NT2/D1 (cell line): ENCODE measurements around the gene SLC12A1.

ENCODE experiments used
- DNase-seq: peaks from one replicate; pipeline ENCODE4 v3.0.0-alpha.2; 2011; ENCODE audit warnings: low read depth, low spot score
- H3K27me3 ChIP-seq: 2 replicates; pipeline ENCODE4 v1.6.0; 2011; ENCODE audit warnings: mild to moderate bottlenecking; ENCODE audit not compliant: insufficient read length, insufficient read depth
- H3K36me3 ChIP-seq: 2 replicates; pipeline ENCODE4 v1.6.1; 2011; ENCODE audit warnings: mild to moderate bottlenecking, low read length, mixed read lengths; ENCODE audit not compliant: insufficient read depth, insufficient read length
- H3K4me1 ChIP-seq: 2 replicates; pipeline ENCODE4 v1.5.1; 2011; ENCODE audit not compliant: insufficient read depth, insufficient read length
- H3K4me3 ChIP-seq: 2 replicates; pipeline ENCODE4 v1.5.1; 2011; ENCODE audit warnings: low read depth; ENCODE audit not compliant: insufficient read length
- H3K9ac ChIP-seq: 2 replicates; pipeline ENCODE4 v1.6.0; 2011; ENCODE audit warnings: low read depth; ENCODE audit not compliant: insufficient read length
- H3K9me3 ChIP-seq: 2 replicates; pipeline ENCODE4 v1.5.1; 2011; ENCODE audit warnings: mild to moderate bottlenecking, low read length; ENCODE audit not compliant: insufficient read depth
- SUZ12 ChIP-seq: IDR thresholded peaks from 2 replicates; pipeline ENCODE4 v1.6.1; 2011; ENCODE audit not compliant: insufficient read length, insufficient read depth; ENCODE audit errors: extremely low read depth
- YY1 ChIP-seq: IDR thresholded peaks from 2 replicates; pipeline ENCODE4 v1.6.1; 2011; ENCODE audit not compliant: insufficient read length, insufficient read depth
- ZNF274 ChIP-seq: IDR thresholded peaks from 2 replicates; pipeline ENCODE4 v1.6.1; 2011; ENCODE audit warnings: mild to moderate bottlenecking, low read depth, low read length

Gene SLC12A1

GRCh38 chr15:48177766-48178647 lies 28.1 kb upstream of the SLC12A1 start, which contains the start of gene MYEF2:
TSS of gene MYEF2 (minus strand) at chr15:48178295. CDS start at chr15:48178237, 58 bp downstream.
- no peak for TF ChIP-seq ZNF274
- TF ChIP-seq YY1 = peak; percentile 46
- Histone ChIP-seq H3K4me3 (peak within 1 kb of the TSS; percentile 59), H3K36me3 (no peaks in the 10 kb centered on the region), H3K9me3 (no peaks in the 10 kb centered on the region), H3K9ac (peak within 1 kb of the TSS; percentile 82), H3K27me3 (no peaks in the 10 kb centered on the region), H3K4me1 (no peaks in the 10 kb centered on the region)
- DNase-seq = peak; percentile 72

GRCh38 chr15:48178648-48178931 lies 27.5 kb upstream of the SLC12A1 start:
- peak overlapping the region; percentile 64 for H3K9ac ChIP-seq
- no peak for DNase-seq
- TF ChIP-seq YY1 = no peak
- TF ChIP-seq ZNF274 = no peak
- no peak for TF ChIP-seq SUZ12
- H3K4me1 ChIP-seq = no peaks in the 10 kb centered on the region
- no peaks in the 10 kb centered on the region for H3K9me3 ChIP-seq
- no peaks in the 10 kb centered on the region for H3K27me3 ChIP-seq
- no peaks in the 10 kb centered on the region for H3K36me3 ChIP-seq
- peak overlapping the region; percentile 45 for H3K4me3 ChIP-seq

- TF ChIP-seq SUZ12 (no peak), YY1 (no peak), ZNF274 (no peak)
- no peaks in the 10 kb centered on the region for H3K36me3 ChIP-seq
- no peak for DNase-seq
- no peaks in the 10 kb centered on the region for H3K4me1 ChIP-seq
- no peaks in the 10 kb centered on the region for H3K27me3 ChIP-seq
- H3K9me3 ChIP-seq = no peaks in the 10 kb centered on the region
- no peak overlapping the region for H3K4me3 ChIP-seq
- no peak overlapping the region for H3K9ac ChIP-seq
These were observed 23.4 kb upstream of the SLC12A1 start for GRCh38 chr15:48182749-48183148.

- H3K4me1 ChIP-seq = no peaks in the 10 kb centered on the region
- no peaks in the 10 kb centered on the region for H3K9me3 ChIP-seq
- TF ChIP-seq YY1 (no peak), ZNF274 (no peak), SUZ12 (no peak)
- H3K27me3 ChIP-seq = no peaks in the 10 kb centered on the region
- H3K36me3 ChIP-seq = no peaks in the 10 kb centered on the region
- no peak overlapping the region for H3K4me3 ChIP-seq
- DNase-seq = no peak
- no peak overlapping the region for H3K9ac ChIP-seq
These were observed 20.6 kb upstream of the SLC12A1 start for GRCh38 chr15:48185529-48185928.

GRCh38 chr15:48186271-48186670 lies 19.8 kb upstream of the SLC12A1 start:
- no peak for DNase-seq
- no peaks in the 10 kb centered on the region for H3K27me3 ChIP-seq
- H3K9me3 ChIP-seq = no peaks in the 10 kb centered on the region
- H3K9ac ChIP-seq = no peak overlapping the region
- H3K4me3 ChIP-seq = no peak overlapping the region
- TF ChIP-seq SUZ12 = no peak
- no peak for TF ChIP-seq ZNF274
- no peak for TF ChIP-seq YY1
- no peaks in the 10 kb centered on the region for H3K36me3 ChIP-seq
- H3K4me1 ChIP-seq = no peaks in the 10 kb centered on the region

- no peak overlapping the region for H3K4me3 ChIP-seq
- DNase-seq = peak; percentile 64
- H3K27me3 ChIP-seq = no peaks in the 10 kb centered on the region
- H3K4me1 ChIP-seq = no peaks in the 10 kb centered on the region
- no peaks in the 10 kb centered on the region for H3K36me3 ChIP-seq
- no peak overlapping the region for H3K9ac ChIP-seq
- TF ChIP-seq YY1 (no peak), SUZ12 (no peak)
- H3K9me3 ChIP-seq = no peaks in the 10 kb centered on the region
These were observed 15.0 kb upstream of the SLC12A1 start for GRCh38 chr15:48190932-48191573.

GRCh38 chr15:48191574-48192225 lies 14.4 kb upstream of the SLC12A1 start, which contains the start of gene CTXN2:
TSS of gene CTXN2 (plus strand) at chr15:48191665. CDS start at chr15:48201301, 9,636 bp downstream.
- no peaks in the 10 kb centered on the region for H3K9me3 ChIP-seq
- no peak within 1 kb of the TSS for H3K9ac ChIP-seq
- H3K27me3 ChIP-seq = no peaks in the 10 kb centered on the region
- TF ChIP-seq YY1 = no peak
- TF ChIP-seq ZNF274 = no peak
- TF ChIP-seq SUZ12 = no peak
- DNase-seq = no peak
- H3K36me3 ChIP-seq = no peaks in the 10 kb centered on the region
- no peaks in the 10 kb centered on the region for H3K4me1 ChIP-seq
- no peak within 1 kb of the TSS for H3K4me3 ChIP-seq
